ENCODE results near the gene TM4SF1.

TM4SF1 gene

GRCh38 chr3:149377408-149378364, at the start of gene TM4SF1:
Gene TM4SF1, minus strand, starts transcription at chr3:149377649. Its CDS starts 102 bp downstream, at chr3:149377547.
- DNase-seq = no peak

DNA sequence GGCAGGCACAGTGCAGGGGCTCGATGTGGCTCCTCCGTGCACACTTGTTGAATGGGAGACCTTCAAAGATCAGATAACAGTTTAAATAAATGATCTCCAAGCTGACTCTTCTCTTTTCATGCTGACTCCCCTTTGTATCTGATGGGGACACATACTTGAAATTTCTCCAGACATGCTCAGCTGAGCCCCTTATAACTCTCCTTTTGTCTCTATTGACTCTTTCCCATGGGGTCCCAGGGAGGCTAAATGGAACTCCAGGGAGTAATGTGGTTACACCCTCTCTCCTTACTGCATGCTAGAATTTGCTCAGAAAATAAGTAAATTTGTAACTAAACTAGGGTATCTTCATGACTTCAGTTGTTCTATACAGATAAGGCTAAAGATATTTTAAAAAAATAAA, 48.9 kb upstream of the TM4SF1 start:
- no peak for DNase-seq

DNA sequence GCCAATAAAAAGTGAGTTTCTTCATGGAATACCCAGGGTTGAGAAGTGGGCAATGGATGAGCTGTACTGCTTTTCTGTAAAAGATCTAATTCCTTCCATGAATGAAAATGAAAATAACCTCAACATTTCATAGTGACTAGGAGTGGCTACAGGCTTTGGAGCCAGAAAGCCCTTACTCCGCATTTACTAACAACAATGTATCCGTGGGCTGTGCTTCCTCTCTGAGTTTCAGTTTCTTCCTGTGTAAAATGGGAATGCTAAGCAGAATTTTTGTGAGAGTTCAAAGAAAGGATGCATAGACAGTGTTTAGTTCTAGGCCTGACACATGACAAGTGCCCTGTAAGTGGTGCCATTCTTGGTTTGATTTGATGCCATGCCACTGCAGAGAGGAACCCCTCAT, 47.5 kb upstream of the TM4SF1 start:
- DNase-seq = no peak

GRCh38 chr3:149421764-149422163, 44.3 kb upstream of the TM4SF1 start:
- DNase-seq = no peak

DNA sequence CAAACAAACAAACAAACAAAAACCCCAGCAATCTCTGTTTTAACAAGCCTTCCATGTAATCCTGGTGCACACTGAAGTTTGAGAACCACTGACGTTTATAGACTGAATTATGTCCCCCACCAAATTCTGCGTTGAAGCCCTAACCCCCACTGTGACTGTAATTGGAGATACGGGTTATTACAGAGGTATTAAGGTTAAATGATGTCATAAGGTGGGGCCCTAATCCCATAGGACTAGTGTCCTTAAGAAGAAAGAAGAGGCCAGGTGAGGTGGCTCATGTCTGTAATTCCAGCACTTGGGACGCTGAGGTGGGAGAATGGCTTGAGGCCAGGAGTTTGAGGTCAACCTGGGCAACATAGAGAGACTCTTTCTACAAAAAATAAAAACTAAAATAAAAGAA, 42.4 kb upstream of the TM4SF1 start:
- DNase-seq = no peak

DNA sequence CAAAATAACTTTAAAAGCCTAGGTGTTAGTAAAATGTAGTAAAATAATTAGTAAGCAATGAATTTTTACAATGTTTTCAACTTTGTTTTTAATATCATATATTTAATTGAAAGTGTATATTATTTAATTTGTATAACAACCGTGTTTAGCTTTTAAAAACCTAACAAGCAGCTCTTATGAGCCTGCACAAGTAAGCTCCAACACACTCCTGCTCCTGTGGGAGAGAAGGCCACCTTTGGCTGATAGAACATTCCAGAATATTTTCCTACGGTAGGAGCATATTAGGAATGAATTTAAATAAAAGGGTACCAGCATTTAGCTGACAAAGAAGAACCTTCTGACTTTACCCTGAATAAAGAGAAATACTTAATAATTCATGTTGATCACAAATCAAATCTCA, 40.3 kb upstream of the TM4SF1 start:
- no peak for DNase-seq

DNA sequence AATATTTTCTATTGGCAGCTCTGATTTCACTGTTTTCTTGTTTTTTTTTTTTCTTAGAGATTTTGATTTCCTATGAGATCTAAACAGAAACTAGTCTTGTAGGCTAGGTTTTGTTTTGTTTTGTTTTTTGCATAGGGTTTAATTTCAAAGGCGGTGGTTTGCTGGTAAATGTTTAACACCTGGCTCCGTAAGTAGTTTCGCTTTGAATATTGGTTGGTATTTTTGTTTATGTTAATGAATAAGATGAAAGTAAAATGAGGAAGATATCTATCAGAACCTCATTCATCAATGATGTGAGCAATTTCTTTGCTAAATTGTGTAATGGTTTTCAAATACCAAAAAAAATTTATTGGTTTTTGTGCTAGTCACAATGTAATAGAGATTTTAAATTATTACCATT, 39.7 kb upstream of the TM4SF1 start:
- DNase-seq = no peak

DNA sequence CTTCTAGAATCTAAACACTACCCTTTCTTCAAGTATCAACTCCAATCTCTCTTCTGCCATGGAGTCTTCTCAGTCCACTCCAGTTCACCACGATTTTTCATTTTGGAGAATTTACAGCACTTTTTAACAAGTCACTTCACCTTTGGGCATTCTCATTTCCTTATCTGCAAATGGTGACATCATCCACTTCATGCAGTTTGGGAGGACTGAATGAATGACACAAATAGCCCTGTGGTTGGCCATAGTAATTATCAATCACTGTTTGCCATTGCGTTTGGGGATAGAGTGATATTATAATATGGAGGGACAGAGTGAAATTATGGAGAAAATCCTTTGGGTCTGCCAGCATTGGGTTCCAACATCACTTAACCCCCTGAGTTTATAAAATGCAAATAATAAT, 38.0 kb upstream of the TM4SF1 start:
- no peak for DNase-seq

- no peak for DNase-seq
Measured at GRCh38 chr3:149414557-149415231, 37.2 kb upstream of the TM4SF1 start.

DNA sequence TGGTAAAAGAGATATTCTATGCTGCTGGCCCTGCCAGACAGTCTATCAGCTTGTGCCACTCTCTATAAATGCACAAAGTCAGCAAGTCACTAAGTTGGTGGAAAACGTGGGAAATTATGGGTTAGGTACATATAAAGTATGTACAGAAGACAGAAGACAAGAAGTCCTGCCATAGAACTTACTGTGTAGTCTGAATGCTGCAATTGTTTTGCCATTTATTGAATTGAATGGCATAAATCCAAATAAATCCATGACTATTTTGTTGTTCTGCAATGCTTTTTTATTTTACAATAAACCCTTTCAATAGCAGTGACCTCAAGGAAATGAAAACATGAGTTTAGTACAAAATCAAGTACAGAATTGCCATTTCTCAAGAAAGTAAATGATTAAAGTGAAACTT, 34.1 kb upstream of the TM4SF1 start:
- no peak for DNase-seq

DNA sequence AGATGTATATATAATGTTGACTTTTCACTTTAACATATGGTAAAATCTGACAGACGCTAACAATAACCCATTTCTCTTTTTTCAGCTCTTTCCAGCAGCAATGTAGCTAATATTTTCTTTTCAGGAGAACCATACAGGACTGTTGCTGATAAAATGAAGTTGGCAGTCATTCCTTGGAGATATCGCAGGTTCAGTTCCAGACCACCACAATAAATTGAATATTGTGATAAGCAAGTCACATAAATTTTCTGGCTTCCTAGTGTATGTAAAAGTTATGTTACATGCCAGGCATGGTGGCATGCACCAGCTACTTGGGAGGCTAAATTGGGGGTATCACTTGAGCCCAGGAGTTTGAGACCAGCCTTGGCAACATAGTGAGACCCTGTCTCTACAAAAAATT, 31.9 kb upstream of the TM4SF1 start:
- DNase-seq = no peak

GRCh38 chr3:149407898-149408297, 30.4 kb upstream of the TM4SF1 start:
- no peak for DNase-seq

GRCh38 chr3:149406244-149406752, 28.8 kb upstream of the TM4SF1 start:
- no peak for DNase-seq

GRCh38 chr3:149403443-149403842, 26.0 kb upstream of the TM4SF1 start:
- no peak for DNase-seq

GRCh38 chr3:149402481-149402880, 25.0 kb upstream of the TM4SF1 start:
- no peak for DNase-seq

GRCh38 chr3:149401926-149402310, 24.5 kb upstream of the TM4SF1 start:
- no peak for DNase-seq

DNA sequence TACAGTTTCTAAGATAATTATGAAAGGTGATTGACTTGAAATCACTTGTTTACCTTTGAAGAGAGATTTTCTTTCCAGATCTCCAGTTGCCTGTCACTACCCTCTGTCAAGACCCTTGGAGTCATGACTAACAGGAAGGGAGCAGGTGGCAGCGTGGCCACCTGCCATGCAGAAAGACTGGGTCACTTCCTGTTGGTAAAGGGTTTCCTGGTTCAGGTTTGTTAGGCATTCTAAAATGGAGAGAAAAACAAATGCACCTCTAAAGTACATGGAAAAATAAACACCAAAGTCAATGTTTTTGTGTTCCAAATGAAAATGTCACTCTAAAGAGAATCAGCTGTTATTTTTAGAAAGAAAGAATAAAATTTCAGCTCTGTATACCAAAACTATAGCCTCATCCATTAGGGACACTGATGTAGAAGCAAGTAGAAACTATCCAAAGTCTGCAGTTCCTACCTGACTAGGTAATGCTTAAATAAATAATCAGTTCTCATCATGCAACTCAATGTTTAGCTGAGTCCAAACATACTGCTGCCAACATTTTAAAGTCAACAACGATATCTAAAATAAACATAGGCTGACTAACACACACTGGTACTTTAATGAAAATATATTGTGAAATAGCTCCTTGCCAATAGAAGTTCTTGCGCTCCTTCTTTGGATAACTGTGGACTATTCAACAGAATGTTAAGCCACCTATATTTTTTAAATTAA, 23.9 kb upstream of the TM4SF1 start:
- no peak for DNase-seq

- no peak for DNase-seq
Measured at GRCh38 chr3:149400645-149401044, 23.2 kb upstream of the TM4SF1 start.

- DNase-seq = no peak
Measured at GRCh38 chr3:149398296-149398695, 20.8 kb upstream of the TM4SF1 start.

DNA sequence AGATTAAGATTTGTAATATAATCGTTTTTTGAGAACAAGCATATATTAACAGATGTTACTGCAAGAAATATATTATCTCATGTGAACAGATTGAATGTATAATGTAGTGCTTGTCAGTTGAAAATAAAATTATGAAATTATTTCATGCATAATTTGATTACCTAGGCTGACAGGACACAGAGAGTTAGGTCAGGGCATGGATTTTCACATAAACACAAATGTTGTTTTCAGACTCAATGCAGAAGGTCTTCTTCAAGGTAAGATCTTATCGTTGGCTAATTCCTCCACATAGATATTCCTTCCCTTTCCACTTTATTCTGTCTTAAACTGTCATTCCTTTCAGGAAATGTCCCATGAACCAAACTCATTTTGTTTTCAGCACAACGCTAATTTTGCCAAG, 20.1 kb upstream of the TM4SF1 start:
- no peak for DNase-seq

DNA sequence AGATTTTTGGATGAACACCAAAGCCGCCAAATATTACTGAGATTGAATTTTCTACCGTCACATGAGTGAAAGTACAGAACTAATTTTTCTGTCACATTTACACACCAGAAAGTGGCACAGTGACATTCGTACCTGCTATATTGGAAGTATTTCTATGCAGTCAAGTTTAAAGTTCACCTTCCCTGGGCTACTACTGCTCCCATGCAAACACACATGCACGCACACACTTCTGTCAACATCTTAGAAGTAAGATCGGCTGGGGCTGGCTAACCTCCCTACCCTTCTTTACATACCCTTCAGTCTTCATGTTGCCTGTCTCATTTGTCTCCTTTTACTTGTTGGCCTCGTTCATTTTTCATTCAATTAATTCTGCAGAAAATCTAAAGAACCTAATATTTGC, 19.0 kb upstream of the TM4SF1 start:
- no peak for DNase-seq

GRCh38 chr3:149395107-149396089, 17.9 kb upstream of the TM4SF1 start:
- DNase-seq = no peak
